ENCODE results near the gene MT3. TPM values are rescaled to one million over a fixed set of nuclear protein-coding genes. Genes with fewer than 3 reads are reported as not detected.
"Not testable (repeated sequence)": the region's sequence is repeated elsewhere in the genome, so short reads cannot be mapped to it uniquely, and the experiment has no call there.

Gene MT3
- total RNA-seq, 1 experiment from 2014 or later = not detected

DNA sequence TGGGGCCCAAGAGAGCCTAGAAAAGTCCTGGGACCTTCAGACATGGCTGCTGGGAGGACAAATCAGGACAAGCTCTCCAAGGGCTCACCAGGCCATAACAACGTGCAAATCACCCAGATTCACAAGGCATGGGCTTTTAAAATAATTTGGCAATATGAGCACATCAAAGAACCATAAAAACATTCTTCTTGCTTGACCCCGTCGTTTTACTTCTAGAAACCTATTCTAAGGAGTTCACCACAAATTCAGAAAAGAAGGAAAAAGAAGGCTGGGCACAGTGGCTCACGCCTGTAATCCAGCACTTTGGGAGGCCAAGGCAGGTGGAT, 12.1 kb upstream of the MT3 start:
- Histone ChIP-seq H3K79me2 (ENCODE audit: low read depth) (no peaks in the 10 kb centered on the region), H3K4me3 (no peak overlapping the region), H3K4me1 (replicated peaks; ENCODE audit: insufficient read depth) (peaks cover 19% of the 10 kb centered on the region), H3K9me3 (ENCODE audit: insufficient read depth, low read depth) (0 out of 2 replicates have a peak, but pooled peaks cover 5% of the 10 kb centered on the region), H3F3A (ENCODE audit: insufficient read depth, low read depth) (peaks cover 5% of the 10 kb centered on the region; the same call in 1 of the 2 replicates), H3K36me3 (ENCODE audit: low read depth) (no peaks in the 10 kb centered on the region), H3K27ac (no peak overlapping the region), H3K4me2 (no peak overlapping the region), H3K27me3 (ENCODE audit: insufficient read depth, low read depth) (no peaks in the 10 kb centered on the region), H3K9me2 (ENCODE audit: insufficient read depth) (no peaks in the 10 kb centered on the region), H4K20me1 (ENCODE audit: insufficient read depth) (no peaks in the 10 kb centered on the region), H2AFZ (no peak overlapping the region)
- TF ChIP-seq EZH2 (IDR thresholded peaks at IDR 0.05; ENCODE audit: low read depth) = no peak
- TF ChIP-seq, protein P1, sequence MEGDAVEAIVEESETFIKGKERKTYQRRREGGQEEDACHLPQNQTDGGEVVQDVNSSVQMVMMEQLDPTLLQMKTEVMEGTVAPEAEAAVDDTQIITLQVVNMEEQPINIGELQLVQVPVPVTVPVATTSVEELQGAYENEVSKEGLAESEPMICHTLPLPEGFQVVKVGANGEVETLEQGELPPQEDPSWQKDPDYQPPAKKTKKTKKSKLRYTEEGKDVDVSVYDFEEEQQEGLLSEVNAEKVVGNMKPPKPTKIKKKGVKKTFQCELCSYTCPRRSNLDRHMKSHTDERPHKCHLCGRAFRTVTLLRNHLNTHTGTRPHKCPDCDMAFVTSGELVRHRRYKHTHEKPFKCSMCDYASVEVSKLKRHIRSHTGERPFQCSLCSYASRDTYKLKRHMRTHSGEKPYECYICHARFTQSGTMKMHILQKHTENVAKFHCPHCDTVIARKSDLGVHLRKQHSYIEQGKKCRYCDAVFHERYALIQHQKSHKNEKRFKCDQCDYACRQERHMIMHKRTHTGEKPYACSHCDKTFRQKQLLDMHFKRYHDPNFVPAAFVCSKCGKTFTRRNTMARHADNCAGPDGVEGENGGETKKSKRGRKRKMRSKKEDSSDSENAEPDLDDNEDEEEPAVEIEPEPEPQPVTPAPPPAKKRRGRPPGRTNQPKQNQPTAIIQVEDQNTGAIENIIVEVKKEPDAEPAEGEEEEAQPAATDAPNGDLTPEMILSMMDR (conservative IDR thresholded peaks at IDR 0.05) = no peak
- no TSS peak for BruUV-seq (replicated peaks)
- intact Hi-C loops (cut with micrococcal nuclease; ENCODE audit: unreplicated experiment) = loop anchor here (1.0 to 10.0 kb wide), 5 partner anchors 30 to 725 kb away; no protein-coding TSS in a partner anchor
- DNase-seq = no peak
- POLR2A ChIA-PET (ENCODE audit: unreplicated experiment) = interaction anchor here (0.6 kb wide), 2 partner anchors 63 to 125 kb away, joined by 3 read pairs; no protein-coding TSS in a partner anchor
- CTCF ChIA-PET = interaction anchor here (0.6 to 1.9 kb wide), 3 partner anchors 29 to 124 kb away, joined by 4 to 27 read pairs (median 8); no protein-coding TSS in a partner anchor

DNA sequence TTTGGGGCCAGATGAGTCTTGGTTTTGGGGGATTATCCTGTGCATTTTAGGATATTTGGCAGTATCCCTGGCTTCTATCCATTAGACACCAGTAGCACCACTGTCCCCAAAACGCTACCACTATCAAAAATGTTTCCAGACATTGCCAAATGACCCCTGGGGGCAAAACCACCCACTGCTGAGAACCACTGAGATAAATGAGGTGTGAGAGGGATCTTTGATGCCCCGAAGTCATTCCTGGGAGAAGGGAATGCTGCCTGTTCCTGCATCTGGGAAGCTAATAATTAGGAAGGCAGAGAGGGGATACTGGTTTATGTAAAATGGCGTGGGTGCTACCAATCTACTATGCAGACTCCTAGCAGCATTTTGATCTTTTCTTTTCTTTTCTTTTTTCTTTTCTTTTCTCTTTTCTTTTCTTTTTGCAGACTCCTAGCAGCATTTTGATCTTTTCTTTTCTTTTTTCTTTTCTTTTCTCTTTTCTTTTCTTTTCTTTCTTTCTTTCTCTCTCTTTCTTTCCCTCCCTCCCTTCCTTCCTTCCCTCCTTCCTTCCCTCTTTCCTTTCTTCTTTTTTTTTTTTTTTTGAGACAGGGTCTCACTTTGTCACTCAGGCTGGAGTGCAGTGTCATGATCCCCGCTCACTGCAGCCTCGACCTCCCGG, 8.8 kb upstream of the MT3 start:
- no TSS peak for BruUV-seq (replicated peaks)
- CTCF ChIA-PET = no interaction called here

DNA sequence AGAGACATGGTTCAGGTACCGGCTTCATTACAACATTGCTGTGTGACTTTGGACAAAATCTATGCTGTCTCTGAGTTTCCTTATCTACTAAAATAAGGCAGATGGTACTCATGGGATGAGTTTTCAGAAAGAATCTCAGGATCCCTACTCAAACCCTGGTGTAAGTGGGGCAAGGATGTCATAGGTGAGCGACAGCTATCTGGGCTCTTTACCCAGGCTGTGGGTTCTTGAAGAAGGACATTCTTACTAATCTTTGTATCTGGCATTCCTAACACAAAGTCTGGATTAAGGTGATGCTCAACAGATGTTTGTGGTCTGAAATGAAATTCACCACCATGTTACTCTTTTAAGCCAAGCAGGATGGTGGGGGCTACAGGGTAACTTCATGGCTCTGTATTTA, 6.4 kb upstream of the MT3 start:
- H3K27ac ChIP-seq; H3K9me2 ChIP-seq (ENCODE audit: insufficient read depth); H3K79me2 ChIP-seq (ENCODE audit: low read depth); POLR2A ChIA-PET (ENCODE audit: unreplicated experiment); H3K27me3 ChIP-seq (ENCODE audit: insufficient read depth, low read depth); H3K4me3 ChIP-seq; H4K20me1 ChIP-seq (ENCODE audit: insufficient read depth); CTCF ChIA-PET; H3K4me2 ChIP-seq; DNase-seq; H3K36me3 ChIP-seq (ENCODE audit: low read depth); H3K9me3 ChIP-seq (ENCODE audit: insufficient read depth, low read depth); H2AFZ ChIP-seq; H3K4me1 ChIP-seq (replicated peaks; ENCODE audit: insufficient read depth); H3F3A ChIP-seq (ENCODE audit: insufficient read depth, low read depth); BruUV-seq (replicated peaks); intact Hi-C loops (cut with micrococcal nuclease; ENCODE audit: unreplicated experiment): not testable (repeated sequence)

More for the DNA sequence above, 8.8 kb upstream of the MT3 start:
- no peaks in the 10 kb centered on the region for H3K36me3 ChIP-seq (ENCODE audit: low read depth)
- no peak overlapping the region for H3K4me2 ChIP-seq
- peaks cover 5% of the 10 kb centered on the region; the same call in 1 of the 2 replicates for H3F3A ChIP-seq (ENCODE audit: insufficient read depth, low read depth)
- no peak overlapping the region for H3K4me3 ChIP-seq
- no peaks in the 10 kb centered on the region for H3K9me3 ChIP-seq (ENCODE audit: insufficient read depth, low read depth)
- H3K79me2 ChIP-seq (ENCODE audit: low read depth) = no peaks in the 10 kb centered on the region
- DNase-seq = no peak
- POLR2A ChIA-PET (ENCODE audit: unreplicated experiment) = no interaction called here
- peaks cover 20% of the 10 kb centered on the region for H3K4me1 ChIP-seq (replicated peaks; ENCODE audit: insufficient read depth)
- TF ChIP-seq EZH2 (IDR thresholded peaks at IDR 0.05; ENCODE audit: low read depth) = no peak
- H2AFZ ChIP-seq = no peak overlapping the region
- no peaks in the 10 kb centered on the region for H3K9me2 ChIP-seq (ENCODE audit: insufficient read depth)
- H4K20me1 ChIP-seq (ENCODE audit: insufficient read depth) = no peaks in the 10 kb centered on the region
- H3K27me3 ChIP-seq (ENCODE audit: insufficient read depth, low read depth) = no peaks in the 10 kb centered on the region
- H3K27ac ChIP-seq = no peak overlapping the region
- intact Hi-C loops (cut with micrococcal nuclease; ENCODE audit: unreplicated experiment) = no loop called here

DNA sequence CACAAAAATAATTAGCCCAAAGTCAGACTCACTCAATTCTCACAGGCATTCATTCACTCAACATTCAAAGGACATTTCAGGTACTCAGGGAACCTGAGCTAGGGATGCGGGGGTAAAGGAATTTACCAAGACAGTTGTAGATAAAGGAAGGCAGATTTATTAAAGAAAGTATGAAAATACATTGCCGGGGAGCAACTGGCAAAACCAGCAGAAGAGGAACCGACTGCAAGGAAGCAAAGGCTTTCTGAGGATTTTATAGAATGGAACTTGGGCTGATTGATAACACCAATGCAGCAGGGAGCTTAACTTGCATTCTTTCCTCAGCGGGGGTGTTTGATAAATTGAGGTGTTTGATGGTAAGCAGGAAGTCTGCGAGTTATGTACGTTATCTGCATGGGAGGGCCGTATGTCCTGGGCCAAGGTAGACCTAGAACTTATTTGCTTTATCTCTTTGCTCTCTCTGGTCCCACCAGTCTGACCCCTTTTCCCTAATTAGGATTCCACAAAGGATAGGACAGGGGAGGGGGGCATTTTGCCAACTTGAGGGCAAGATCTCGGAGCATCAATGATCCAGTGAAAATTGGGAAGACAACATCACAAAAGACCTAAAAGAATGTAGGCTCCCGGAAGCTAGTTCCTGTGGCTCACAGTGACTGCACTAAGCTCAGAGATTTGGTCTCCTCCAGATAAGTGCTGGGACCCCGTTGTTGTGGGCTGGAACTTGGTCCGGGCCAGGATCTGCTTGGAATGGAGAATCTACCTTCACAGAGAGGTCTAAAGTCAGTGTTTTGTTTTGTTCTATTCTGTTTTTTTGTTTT, 5.8 kb upstream of the MT3 start:
- no peak for DNase-seq

More for the DNA sequence above, 5.8 kb upstream of the MT3 start:
- TF ChIP-seq EZH2 (IDR thresholded peaks at IDR 0.05; ENCODE audit: low read depth) = no peak
- TF ChIP-seq, protein P1 (conservative IDR thresholded peaks at IDR 0.05) = no peak
- H3K4me3 ChIP-seq = no peak overlapping the region
- H3K27me3 ChIP-seq (ENCODE audit: insufficient read depth, low read depth) = no peaks in the 10 kb centered on the region
- no peak overlapping the region for H2AFZ ChIP-seq
- no peaks in the 10 kb centered on the region for H3K36me3 ChIP-seq (ENCODE audit: low read depth)
- no peaks in the 10 kb centered on the region for H3K9me2 ChIP-seq (ENCODE audit: insufficient read depth)
- CTCF ChIA-PET = no interaction called here
- POLR2A ChIA-PET (ENCODE audit: unreplicated experiment) = no interaction called here
- no peaks in the 10 kb centered on the region for H3K79me2 ChIP-seq (ENCODE audit: low read depth)
- H4K20me1 ChIP-seq (ENCODE audit: insufficient read depth) = no peaks in the 10 kb centered on the region
- 0 out of 2 replicates have a peak, but pooled peaks cover 9% of the 10 kb centered on the region for H3K4me1 ChIP-seq (replicated peaks; ENCODE audit: insufficient read depth)
- no peak overlapping the region for H3K4me2 ChIP-seq
- intact Hi-C loops (cut with micrococcal nuclease; ENCODE audit: unreplicated experiment) = no loop called here
- no TSS peak for BruUV-seq (replicated peaks)
- H3K9me3 ChIP-seq (ENCODE audit: insufficient read depth, low read depth) = no peaks in the 10 kb centered on the region
- H3F3A ChIP-seq (ENCODE audit: insufficient read depth, low read depth) = no peaks in the 10 kb centered on the region
- H3K27ac ChIP-seq = no peak overlapping the region

Data from PC-9 (cell line).